ENCODE data around the gene SH3RF3. TPM values are rescaled to one million over a fixed set of nuclear protein-coding genes. Genes with fewer than 3 reads are reported as not detected.

The SH3RF3 gene
- total and polyA plus RNA-seq, 3 experiments from 2014 or later = 0.24 to 0.31 (median 0.27) TPM

- Mint-ChIP-seq H3K27me3 (peaks cover 0 to 3% of the 10 kb centered on the region in 2 donors), H3K9me3 (no peaks in the 10 kb centered on the region), H3K4me1 (peaks cover 14 to 15% (median 14%) of the 10 kb centered on the region in 3 donors), H3K36me3 (no peaks in the 10 kb centered on the region), H3K27ac (peak overlapping the region in 3 of 8 donors; percentile 40 to 84 (median 55)), H3K4me3 (no peak overlapping the region)
- Histone ChIP-seq H3K36me3 (ENCODE audit: insufficient read depth, low read length) (no peaks in the 10 kb centered on the region), H3K4me1 (ENCODE audit: insufficient read depth, low read length) (peaks cover 19% of the 10 kb centered on the region), H3K27ac (ENCODE audit: low read depth, low read length) (no peak overlapping the region), H3K9me3 (ENCODE audit: low read length) (no peaks in the 10 kb centered on the region), H3K4me3 (ENCODE audit: low read length) (no peak overlapping the region), H3K27me3 (ENCODE audit: insufficient read depth, low read length, poor library complexity, severe bottlenecking) (no peaks in the 10 kb centered on the region)
- CTCF ChIA-PET = no interaction called here
- POLR2A ChIA-PET = no interaction called here
- DNase-seq = no peak
These were observed 215.3 kb downstream of the SH3RF3 start for GRCh38 chr2:109344270-109344805.

GRCh38 chr2:109345091-109345490 lies 216.1 kb downstream of the SH3RF3 start:
- DNase-seq = no peak
- ChIA-PET CTCF (no interaction called here), POLR2A (no interaction called here)
- Mint-ChIP-seq H3K4me3 (no peak overlapping the region), H3K4me1 (peaks cover 16 to 23% (median 22%) of the 10 kb centered on the region in 3 donors), H3K27ac (no peak overlapping the region), H3K9me3 (no peaks in the 10 kb centered on the region), H3K36me3 (no peaks in the 10 kb centered on the region), H3K27me3 (peaks cover 0 to under 1% of the 10 kb centered on the region in 2 donors)
- H3K4me1 ChIP-seq (ENCODE audit: insufficient read depth, low read length) = peaks cover 27% of the 10 kb centered on the region
- H3K4me3 ChIP-seq (ENCODE audit: low read length) = no peak overlapping the region
- no peaks in the 10 kb centered on the region for H3K36me3 ChIP-seq (ENCODE audit: insufficient read depth, low read length)
- no peaks in the 10 kb centered on the region for H3K27me3 ChIP-seq (ENCODE audit: insufficient read depth, low read length, poor library complexity, severe bottlenecking)
- no peaks in the 10 kb centered on the region for H3K9me3 ChIP-seq (ENCODE audit: low read length)
- H3K27ac ChIP-seq (ENCODE audit: low read depth, low read length) = no peak overlapping the region

GRCh38 chr2:109345653-109346480 lies 216.9 kb downstream of the SH3RF3 start:
- CTCF ChIA-PET = no interaction called here
- H3K4me3 ChIP-seq (ENCODE audit: low read length) = no peak overlapping the region
- H3K36me3 ChIP-seq (ENCODE audit: insufficient read depth, low read length) = no peaks in the 10 kb centered on the region
- no peak overlapping the region for H3K4me3 Mint-ChIP-seq
- H3K36me3 Mint-ChIP-seq = no peaks in the 10 kb centered on the region
- no peak for DNase-seq
- no peaks in the 10 kb centered on the region for H3K27me3 ChIP-seq (ENCODE audit: insufficient read depth, low read length, poor library complexity, severe bottlenecking)
- H3K9me3 ChIP-seq (ENCODE audit: low read length) = no peaks in the 10 kb centered on the region
- peaks cover 22 to 31% (median 29%) of the 10 kb centered on the region in 3 donors for H3K4me1 Mint-ChIP-seq
- H3K27ac Mint-ChIP-seq = peak overlapping the region in 1 of 8 donors; percentile 35
- H3K27ac ChIP-seq (ENCODE audit: low read depth, low read length) = no peak overlapping the region
- POLR2A ChIA-PET = no interaction called here
- H3K9me3 Mint-ChIP-seq = no peaks in the 10 kb centered on the region
- H3K4me1 ChIP-seq (ENCODE audit: insufficient read depth, low read length) = peaks cover 35% of the 10 kb centered on the region
- no peaks in the 10 kb centered on the region for H3K27me3 Mint-ChIP-seq

GRCh38 chr2:109346601-109347228 lies 217.7 kb downstream of the SH3RF3 start:
- peak overlapping the region in 2 of 8 donors; percentile 14 to 32 for H3K27ac Mint-ChIP-seq

GRCh38 chr2:109347626-109348025 lies 218.6 kb downstream of the SH3RF3 start:
- no peaks in the 10 kb centered on the region for H3K36me3 ChIP-seq (ENCODE audit: insufficient read depth, low read length)
- ChIA-PET CTCF (no interaction called here), POLR2A (interaction anchor here (2.4 kb wide), 1 partner anchor 316 kb away, joined by 6 read pairs; no protein-coding TSS in a partner anchor)
- H3K27me3 Mint-ChIP-seq = no peaks in the 10 kb centered on the region
- peaks cover 24 to 40% (median 29%) of the 10 kb centered on the region in 3 donors for H3K4me1 Mint-ChIP-seq
- H3K27ac ChIP-seq (ENCODE audit: low read depth, low read length) = no peak overlapping the region
- no peak for DNase-seq
- H3K9me3 ChIP-seq (ENCODE audit: low read length) = no peaks in the 10 kb centered on the region
- H3K4me1 ChIP-seq (ENCODE audit: insufficient read depth, low read length) = peaks cover 39% of the 10 kb centered on the region
- H3K36me3 Mint-ChIP-seq = no peaks in the 10 kb centered on the region
- H3K9me3 Mint-ChIP-seq = no peaks in the 10 kb centered on the region
- no peak overlapping the region for H3K4me3 ChIP-seq (ENCODE audit: low read length)
- no peak overlapping the region for H3K4me3 Mint-ChIP-seq
- H3K27me3 ChIP-seq (ENCODE audit: insufficient read depth, low read length, poor library complexity, severe bottlenecking) = no peaks in the 10 kb centered on the region
- peak overlapping the region in 2 of 8 donors; percentile 50 to 69 for H3K27ac Mint-ChIP-seq

More at GRCh38 chr2:109346601-109347228, 217.7 kb downstream of the SH3RF3 start:
- Mint-ChIP-seq H3K36me3 (no peaks in the 10 kb centered on the region), H3K9me3 (no peaks in the 10 kb centered on the region), H3K4me3 (no peak overlapping the region), H3K4me1 (peaks cover 24 to 38% (median 29%) of the 10 kb centered on the region in 3 donors), H3K27me3 (no peaks in the 10 kb centered on the region)
- CTCF ChIA-PET = no interaction called here
- no peaks in the 10 kb centered on the region for H3K9me3 ChIP-seq (ENCODE audit: low read length)
- no peak overlapping the region for H3K27ac ChIP-seq (ENCODE audit: low read depth, low read length)
- H3K4me3 ChIP-seq (ENCODE audit: low read length) = no peak overlapping the region
- H3K36me3 ChIP-seq (ENCODE audit: insufficient read depth, low read length) = no peaks in the 10 kb centered on the region
- POLR2A ChIA-PET = no interaction called here
- H3K4me1 ChIP-seq (ENCODE audit: insufficient read depth, low read length) = peaks cover 39% of the 10 kb centered on the region
- DNase-seq = no peak
- H3K27me3 ChIP-seq (ENCODE audit: insufficient read depth, low read length, poor library complexity, severe bottlenecking) = no peaks in the 10 kb centered on the region

- DNase-seq = no peak
- peak overlapping the region in 6 of 8 donors; percentile 15 to 78 (median 62) for H3K27ac Mint-ChIP-seq
- no peaks in the 10 kb centered on the region for H3K27me3 Mint-ChIP-seq
- H3K4me1 Mint-ChIP-seq = peaks cover 24 to 40% (median 29%) of the 10 kb centered on the region in 3 donors
- Histone ChIP-seq H3K4me1 (ENCODE audit: insufficient read depth, low read length) (peaks cover 39% of the 10 kb centered on the region), H3K9me3 (ENCODE audit: low read length) (no peaks in the 10 kb centered on the region), H3K27ac (ENCODE audit: low read depth, low read length) (no peak overlapping the region), H3K4me3 (ENCODE audit: low read length) (peak overlapping the region; percentile 11), H3K27me3 (ENCODE audit: insufficient read depth, low read length, poor library complexity, severe bottlenecking) (no peaks in the 10 kb centered on the region), H3K36me3 (ENCODE audit: insufficient read depth, low read length) (no peaks in the 10 kb centered on the region)
- H3K4me3 Mint-ChIP-seq = peak overlapping the region in 1 of 7 donors; percentile 19
- no peaks in the 10 kb centered on the region for H3K36me3 Mint-ChIP-seq
- POLR2A ChIA-PET = interaction anchor here (2.4 kb wide), 1 partner anchor 316 kb away, joined by 6 read pairs; no protein-coding TSS in a partner anchor
- H3K9me3 Mint-ChIP-seq = no peaks in the 10 kb centered on the region
- CTCF ChIA-PET = no interaction called here
These were observed 219.2 kb downstream of the SH3RF3 start for GRCh38 chr2:109348190-109348589.

GRCh38 chr2:109348671-109349502 lies 219.9 kb downstream of the SH3RF3 start:
- Mint-ChIP-seq H3K9me3 (no peaks in the 10 kb centered on the region), H3K27ac (peak overlapping the region; percentile 15 to 88 (median 81)), H3K4me3 (peak overlapping the region; percentile 7 to 67 (median 55)), H3K36me3 (no peaks in the 10 kb centered on the region), H3K4me1 (peaks cover 24 to 40% (median 29%) of the 10 kb centered on the region in 3 donors), H3K27me3 (no peaks in the 10 kb centered on the region)
- DNase-seq = peak; percentile 16 to 72 (median 50)
- ChIA-PET CTCF (interaction anchor here (0.9 kb wide), 1 partner anchor 196 kb away, joined by 3 read pairs; no protein-coding TSS in a partner anchor), POLR2A (interaction anchor here (2.4 kb wide), 1 partner anchor 317 kb away, joined by 6 read pairs; no protein-coding TSS in a partner anchor)
- H3K27me3 ChIP-seq (ENCODE audit: insufficient read depth, low read length, poor library complexity, severe bottlenecking) = no peaks in the 10 kb centered on the region
- no peaks in the 10 kb centered on the region for H3K9me3 ChIP-seq (ENCODE audit: low read length)
- H3K27ac ChIP-seq (ENCODE audit: low read depth, low read length) = no peak overlapping the region
- H3K4me1 ChIP-seq (ENCODE audit: insufficient read depth, low read length) = peaks cover 39% of the 10 kb centered on the region
- no peaks in the 10 kb centered on the region for H3K36me3 ChIP-seq (ENCODE audit: insufficient read depth, low read length)
- H3K4me3 ChIP-seq (ENCODE audit: low read length) = peak overlapping the region; percentile 11

Measured in CD8-positive, alpha-beta memory T cell (primary cell).